DOHH2 (cell line): Measurements from ENCODE around the gene SLC19A1.

Experiments
- H3F3A ChIP-seq: fragments of 200-600 bp; sonication (generic), shearing (Covaris generic); 2 replicates; pipeline ENCODE4 v1.6.0; 2016; ENCODE audit warnings: antibody characterized with exemption, mild to moderate bottlenecking; ENCODE audit not compliant: control insufficient read depth, insufficient read depth
- H3K27ac ChIP-seq: fragments of 200-600 bp; sonication (generic); 2 replicates; pipeline ENCODE4 v1.5.1; 2014; ENCODE audit warnings: low read depth, mild to moderate bottlenecking, low read length, moderate library complexity
- H3K27me3 ChIP-seq: fragments of 200-600 bp; sonication (generic); 2 replicates; pipeline ENCODE4 v1.6.1; 2014; ENCODE audit warnings: mild to moderate bottlenecking, low read length, mixed read lengths; ENCODE audit not compliant: control insufficient read depth
- H3K36me3 ChIP-seq: fragments of 200-600 bp; sonication (generic); 2 replicates; pipeline ENCODE4 v1.6.1; 2014; ENCODE audit warnings: mild to moderate bottlenecking, low read length, moderate library complexity, mixed read lengths; ENCODE audit not compliant: control insufficient read depth
- H3K4me1 ChIP-seq: fragments of 200-600 bp; sonication (generic); 2 replicates; pipeline ENCODE4 v1.6.1; 2014; ENCODE audit warnings: mild to moderate bottlenecking, low read length, mixed read lengths; ENCODE audit not compliant: control insufficient read depth
- H3K4me2 ChIP-seq: fragments of 200-600 bp; sonication (generic); 2 replicates; pipeline ENCODE4 v1.6.0; 2014; ENCODE audit warnings: mild to moderate bottlenecking, low read length, moderate library complexity
- H3K4me3 ChIP-seq: fragments of 200-600 bp; sonication (generic); 2 replicates; pipeline ENCODE4 v1.5.1; 2014; ENCODE audit warnings: mild to moderate bottlenecking, low read length, mixed read lengths
- H3K79me2 ChIP-seq: fragments of 200-600 bp; sonication (generic); 2 replicates; pipeline ENCODE4 v1.6.1; 2014; ENCODE audit warnings: mild to moderate bottlenecking, low read length, mixed read lengths; ENCODE audit not compliant: control insufficient read depth
- H3K9me2 ChIP-seq: fragments of 200-600 bp; sonication (generic); replicated peaks from 2 replicates; pipeline ENCODE4 v1.6.1; 2014; ENCODE audit warnings: mild to moderate bottlenecking, low read length, mixed read lengths; ENCODE audit not compliant: control insufficient read depth
- H3K9me3 ChIP-seq: fragments of 200-600 bp; sonication (generic); 2 replicates; pipeline ENCODE4 v1.6.1; 2014; ENCODE audit warnings: antibody characterized with exemption, low read length, mixed read lengths; ENCODE audit not compliant: control insufficient read depth, insufficient read depth
- H4K20me1 ChIP-seq: fragments of 200-600 bp; sonication (generic); 2 replicates; pipeline ENCODE4 v1.6.0; 2014; ENCODE audit warnings: low read depth, mild to moderate bottlenecking, antibody characterized with exemption, low read length, moderate library complexity; ENCODE audit not compliant: control insufficient read depth, insufficient read depth
- EZH2phosphoT487 ChIP-seq: fragments of 200-600 bp; sonication (generic); IDR thresholded peaks from 2 replicates; pipeline ENCODE4 v1.6.1; 2017; ENCODE audit warnings: borderline replicate concordance, mild to moderate bottlenecking, antibody characterized with exemption, low read length, moderate library complexity, mixed read lengths
- TF ChIP-seq, protein P1 (sequence below): fragments of 200-600 bp; sonication (generic); IDR thresholded peaks from one replicate; pipeline ENCODE4 v1.5.1; 2014; ENCODE audit warnings: antibody characterized with exemption, mild to moderate bottlenecking, low read depth, low read length; ENCODE audit not compliant: poor library complexity, severe bottlenecking

Gene SLC19A1

DNA sequence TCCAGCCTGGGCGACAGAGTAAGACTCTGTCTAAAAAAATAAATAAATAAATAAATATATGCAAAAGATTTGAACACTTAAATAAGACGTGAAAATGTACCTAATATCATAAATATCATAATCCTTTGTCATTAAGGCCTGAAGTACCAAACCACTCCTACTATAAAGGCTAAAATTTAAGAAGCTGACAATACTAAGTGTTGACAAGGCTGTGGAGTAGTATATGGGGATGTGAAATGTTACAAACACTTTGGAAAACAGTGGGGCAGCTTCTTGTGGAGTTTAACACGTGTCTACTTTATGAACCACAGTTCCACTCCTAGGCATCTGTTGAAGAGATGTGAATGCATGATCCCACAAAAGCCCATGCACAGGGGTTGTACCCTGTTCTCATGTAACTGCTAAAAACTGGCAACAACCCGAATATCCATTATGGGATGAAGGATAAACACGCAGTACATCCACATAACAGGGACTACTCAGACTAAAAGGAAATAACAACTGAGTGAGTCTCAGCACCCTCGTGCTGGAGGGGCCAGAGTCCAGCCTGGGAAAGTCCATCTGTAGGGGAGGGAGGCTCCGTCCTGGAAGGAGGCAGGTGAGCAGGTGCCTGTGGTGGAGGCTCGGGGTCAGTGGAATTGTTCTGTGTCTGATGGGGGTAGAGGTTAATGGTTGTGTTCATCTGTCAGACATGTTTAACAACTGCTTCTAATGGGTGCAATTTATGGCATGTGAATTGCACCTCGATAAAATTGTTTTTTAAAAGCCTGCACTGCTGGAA is 6.7 kb upstream of the SLC19A1 start:
- Histone ChIP-seq H4K20me1 (peaks cover 18% of the 10 kb centered on the region), H3K9me2 (no peaks in the 10 kb centered on the region), H3K27me3 (peaks cover 68% of the 10 kb centered on the region), H3K9me3 (no peaks in the 10 kb centered on the region; the same call in 1 of the 2 replicates), H3K4me3 (no peak overlapping the region), H3K36me3 (no peaks in the 10 kb centered on the region), H3K4me2 (no peak overlapping the region), H3K4me1 (peaks cover 24% of the 10 kb centered on the region), H3K27ac (no peak overlapping the region), H3F3A (peaks cover 13% of the 10 kb centered on the region), H3K79me2 (no peaks in the 10 kb centered on the region)
- TF ChIP-seq EZH2phosphoT487 = no peak
- TF ChIP-seq, protein P1, sequence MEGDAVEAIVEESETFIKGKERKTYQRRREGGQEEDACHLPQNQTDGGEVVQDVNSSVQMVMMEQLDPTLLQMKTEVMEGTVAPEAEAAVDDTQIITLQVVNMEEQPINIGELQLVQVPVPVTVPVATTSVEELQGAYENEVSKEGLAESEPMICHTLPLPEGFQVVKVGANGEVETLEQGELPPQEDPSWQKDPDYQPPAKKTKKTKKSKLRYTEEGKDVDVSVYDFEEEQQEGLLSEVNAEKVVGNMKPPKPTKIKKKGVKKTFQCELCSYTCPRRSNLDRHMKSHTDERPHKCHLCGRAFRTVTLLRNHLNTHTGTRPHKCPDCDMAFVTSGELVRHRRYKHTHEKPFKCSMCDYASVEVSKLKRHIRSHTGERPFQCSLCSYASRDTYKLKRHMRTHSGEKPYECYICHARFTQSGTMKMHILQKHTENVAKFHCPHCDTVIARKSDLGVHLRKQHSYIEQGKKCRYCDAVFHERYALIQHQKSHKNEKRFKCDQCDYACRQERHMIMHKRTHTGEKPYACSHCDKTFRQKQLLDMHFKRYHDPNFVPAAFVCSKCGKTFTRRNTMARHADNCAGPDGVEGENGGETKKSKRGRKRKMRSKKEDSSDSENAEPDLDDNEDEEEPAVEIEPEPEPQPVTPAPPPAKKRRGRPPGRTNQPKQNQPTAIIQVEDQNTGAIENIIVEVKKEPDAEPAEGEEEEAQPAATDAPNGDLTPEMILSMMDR = no peak

DNA sequence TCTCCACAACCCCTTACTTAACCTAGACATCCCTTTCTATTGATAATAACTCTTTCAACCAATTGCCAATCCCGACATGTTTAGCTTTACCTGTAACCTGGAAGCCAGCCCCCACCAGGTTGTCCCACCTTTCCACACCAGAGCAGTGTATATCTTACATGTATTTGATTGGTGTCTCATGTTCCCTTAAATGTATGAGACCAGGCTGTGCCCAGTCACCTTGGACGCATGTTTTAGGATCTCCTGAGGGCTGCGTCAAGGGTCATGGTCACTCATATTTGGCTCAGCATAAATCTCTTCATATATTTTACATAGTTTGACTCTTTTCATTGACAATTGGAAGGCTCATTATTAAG is 5.3 kb upstream of the SLC19A1 start:
- peaks cover 74% of the 10 kb centered on the region for H3K27me3 ChIP-seq
- no peaks in the 10 kb centered on the region for H3K9me2 ChIP-seq
- no peaks in the 10 kb centered on the region for H3K36me3 ChIP-seq
- no peaks in the 10 kb centered on the region; the same call in 1 of the 2 replicates for H3K9me3 ChIP-seq
- no peaks in the 10 kb centered on the region for H3K79me2 ChIP-seq
- no peak overlapping the region for H3K4me3 ChIP-seq
- peaks cover 17% of the 10 kb centered on the region for H4K20me1 ChIP-seq
- H3K4me2 ChIP-seq = no peak overlapping the region
- peaks cover 13% of the 10 kb centered on the region for H3F3A ChIP-seq
- no peak for TF ChIP-seq EZH2phosphoT487
- TF ChIP-seq, protein P1 = no peak
- H3K4me1 ChIP-seq = peaks cover 29% of the 10 kb centered on the region
- no peak overlapping the region for H3K27ac ChIP-seq

DNA sequence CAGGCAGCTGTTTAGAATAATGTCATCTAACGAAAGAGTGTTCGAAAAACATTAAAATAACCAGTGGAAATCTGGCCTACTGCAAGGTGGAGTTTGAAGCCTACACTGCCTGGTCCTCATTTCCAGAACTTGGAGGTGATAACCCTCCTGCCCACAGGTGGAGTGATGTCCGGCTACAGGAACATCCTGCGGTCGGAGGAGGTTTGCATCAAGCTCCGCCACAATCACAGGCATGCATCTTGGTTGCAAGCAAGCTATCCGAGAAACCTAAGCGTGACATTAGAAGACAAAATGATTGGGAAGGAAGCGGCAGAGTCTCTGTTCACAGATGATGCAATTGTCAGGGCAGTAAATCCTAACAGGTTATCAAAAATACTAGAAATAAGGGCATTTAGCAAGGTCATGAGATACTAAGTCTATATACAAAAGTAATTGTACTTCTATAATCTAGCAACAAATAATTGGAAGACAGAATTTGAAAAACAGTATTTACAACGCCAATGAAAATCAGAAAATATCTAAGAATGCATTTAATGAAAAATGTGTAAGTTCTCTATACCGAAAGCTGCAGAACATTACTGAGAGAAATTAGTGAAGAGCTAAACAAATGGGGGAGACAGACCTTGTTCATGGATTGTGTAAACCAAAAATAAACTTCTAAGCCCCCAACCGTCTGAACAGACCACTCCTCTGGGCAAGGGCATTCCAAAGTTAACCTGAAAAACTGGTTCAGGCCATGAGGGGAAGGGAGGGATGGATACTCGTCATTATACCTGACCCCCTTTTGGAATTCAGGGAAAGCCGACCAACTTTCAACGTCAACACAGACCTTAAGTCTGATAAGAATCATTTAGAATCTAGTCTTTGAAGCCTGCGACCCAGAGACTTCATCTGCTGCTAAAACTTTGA is 4.7 kb upstream of the SLC19A1 start:
- H3K9me2 ChIP-seq = no peaks in the 10 kb centered on the region
- H3K4me3 ChIP-seq = no peak overlapping the region
- H3K4me1 ChIP-seq = peaks cover 25% of the 10 kb centered on the region
- peaks cover under 1% of the 10 kb centered on the region; the same call in 1 of the 2 replicates for H3K79me2 ChIP-seq
- H3K9me3 ChIP-seq = no peaks in the 10 kb centered on the region; the same call in 1 of the 2 replicates
- peaks cover 68% of the 10 kb centered on the region for H3K27me3 ChIP-seq
- H3K27ac ChIP-seq = no peak overlapping the region
- H3F3A ChIP-seq = peaks cover 13% of the 10 kb centered on the region
- TF ChIP-seq, protein P1 = no peak
- no peak for TF ChIP-seq EZH2phosphoT487
- no peaks in the 10 kb centered on the region for H3K36me3 ChIP-seq
- peaks cover 11% of the 10 kb centered on the region for H4K20me1 ChIP-seq
- H3K4me2 ChIP-seq = no peak overlapping the region
